Neuronal stem cell (in vitro differentiated cells): Measurements from ENCODE around the gene MEGF11.

ENCODE experiments used
- DNase-seq: peaks from one replicate; pipeline ENCODE4 v3.0.0-alpha.2; 2013; ENCODE audit warnings: low spot score
- H2AFZ ChIP-seq: one replicate; pipeline ENCODE4 v1.6.1; 2013; ENCODE audit warnings: mild to moderate bottlenecking, low read length, inconsistent platforms
- H2AK5ac ChIP-seq: 2 replicates; pipeline ENCODE4 v1.6.1; 2013; ENCODE audit warnings: low read depth, mild to moderate bottlenecking, inconsistent platforms, low read length, moderate library complexity, mixed read lengths
- H2BK120ac ChIP-seq: 2 replicates; pipeline ENCODE4 v1.6.1; 2013; ENCODE audit warnings: low read depth, mild to moderate bottlenecking, inconsistent platforms, low read length, moderate library complexity, mixed read lengths
- H2BK12ac ChIP-seq: one replicate; pipeline ENCODE4 v1.6.1; 2013; ENCODE audit warnings: low read length, inconsistent platforms
- H2BK15ac ChIP-seq: 2 replicates; pipeline ENCODE4 v1.6.1; 2013; ENCODE audit warnings: mild to moderate bottlenecking, low read length, inconsistent platforms, mixed read lengths
- H2BK5ac ChIP-seq: one replicate; pipeline ENCODE4 v1.6.1; 2013; ENCODE audit warnings: inconsistent platforms, mild to moderate bottlenecking, low read length, moderate library complexity
- H3K14ac ChIP-seq: one replicate; pipeline ENCODE4 v1.6.1; 2013; ENCODE audit warnings: low read length, inconsistent platforms
- H3K18ac ChIP-seq: 2 replicates; pipeline ENCODE4 v1.6.1; 2013; ENCODE audit warnings: low read length, inconsistent platforms
- H3K23ac ChIP-seq: 2 replicates; pipeline ENCODE4 v1.6.1; 2013; ENCODE audit warnings: low read depth, mild to moderate bottlenecking, mixed read lengths, low read length, inconsistent platforms; ENCODE audit not compliant: poor library complexity
- H3K27ac ChIP-seq: replicated peaks from 3 replicates; pipeline ENCODE4 v1.5.1; 2013; ENCODE audit warnings: low read length, inconsistent platforms
- H3K27me3 ChIP-seq, 3 experiments: 2 replicates each; pipeline ENCODE4 v1.6.1; 2013; ENCODE audit warnings: low read length in 3 of 3, mild to moderate bottlenecking in 2 of 3, inconsistent platforms in 1 of 3, low read depth in 1 of 3, mixed read lengths in 1 of 3, moderate library complexity in 1 of 3; ENCODE audit not compliant: control insufficient read depth in 3 of 3, insufficient read depth in 3 of 3
- H3K36me3 ChIP-seq, 2 donors: replicated peaks in 1 of 2; 2 replicates each; pipeline ENCODE4 v1.6.1; 2013; ENCODE audit warnings: low read length in 2 of 2; ENCODE audit not compliant: control insufficient read depth in 2 of 2, insufficient read depth in 2 of 2
- H3K4ac ChIP-seq: 2 replicates; pipeline ENCODE4 v1.6.1; 2013; ENCODE audit warnings: inconsistent platforms, mild to moderate bottlenecking, low read length, moderate library complexity
- H3K4me1 ChIP-seq, 2 donors: 1 replicate in 1 of 2; 2 replicates in 1 of 2; pipeline ENCODE4 v1.6.1; 2013; ENCODE audit warnings: low read length in 2 of 2, low read depth in 1 of 2; ENCODE audit not compliant: control insufficient read depth in 2 of 2, insufficient read depth in 1 of 2
- H3K4me2 ChIP-seq: one replicate; pipeline ENCODE4 v1.6.1; 2013; ENCODE audit warnings: mild to moderate bottlenecking, low read length, inconsistent platforms; ENCODE audit not compliant: insufficient read depth, poor library complexity, severe bottlenecking
- H3K4me3 ChIP-seq, 2 donors: 2 replicates each; pipeline ENCODE4 v1.5.1; 2013; ENCODE audit warnings: low read length in 2 of 2, mild to moderate bottlenecking in 2 of 2, inconsistent platforms in 1 of 2, moderate library complexity in 1 of 2
- H3K79me1 ChIP-seq: one replicate; pipeline ENCODE4 v1.6.1; 2013; ENCODE audit warnings: low read depth, mild to moderate bottlenecking, inconsistent platforms, low read length, moderate library complexity
- H3K9ac ChIP-seq: one replicate; pipeline ENCODE4 v1.6.1; 2013; ENCODE audit warnings: mild to moderate bottlenecking, low read depth, low read length, inconsistent platforms; ENCODE audit not compliant: poor library complexity
- H3K9me3 ChIP-seq, 2 donors: replicated peaks in 1 of 2; 2 replicates each; pipeline versions ENCODE3 to v1.6.1; 2013; ENCODE audit warnings: low read length in 2 of 2, mild to moderate bottlenecking in 2 of 2, inconsistent platforms in 1 of 2, low read depth in 1 of 2, mixed read lengths in 1 of 2, moderate library complexity in 1 of 2; ENCODE audit not compliant: control insufficient read depth in 2 of 2, insufficient read depth in 1 of 2
- H4K8ac ChIP-seq: one replicate; pipeline ENCODE4 v1.6.1; 2013; ENCODE audit warnings: low read depth, mild to moderate bottlenecking, inconsistent platforms, low read length, moderate library complexity
- H4K91ac ChIP-seq: one replicate; pipeline ENCODE4 v1.6.1; 2013; ENCODE audit warnings: low read length, low read depth, mild to moderate bottlenecking, inconsistent platforms; ENCODE audit not compliant: poor library complexity
- WGBS, 2 donors: extraction: QIAGEN DNeasy Blood & Tissue Kit; methylation state at CpG; one replicate each; pipeline ENCODE4 v1.1.7; 2013; ENCODE audit warnings: missing lambda C conversion rate in 2 of 2, mixed read lengths in 1 of 2; ENCODE audit not compliant: insufficient read length in 2 of 2, insufficient replicate concordance in 1 of 2; ENCODE audit errors: extremely low coverage in 2 of 2; 5-methylcytosine and 5-hydroxymethylcytosine counted together

MEGF11 gene

GRCh38 chr15:66220601-66221000 lies 32.9 kb downstream of the MEGF11 start:
- no peak overlapping the region for H3K27ac ChIP-seq
- WGBS, 2 donors: no CpG with 5 or more reads among the region's 6 CpGs

GRCh38 chr15:66219339-66219738 lies 34.2 kb downstream of the MEGF11 start:
- Histone ChIP-seq H2AFZ (no peak overlapping the region), H2AK5ac (no peak overlapping the region), H3K36me3 (no peaks in the 10 kb centered on the region), H3K14ac (no peak overlapping the region), H3K27ac (no peak overlapping the region), H2BK12ac (no peak overlapping the region), H3K79me1 (no peaks in the 10 kb centered on the region), H2BK15ac (no peak overlapping the region), H3K23ac (no peak overlapping the region), H4K91ac (no peak overlapping the region), H3K9ac (no peak overlapping the region), H3K4ac (no peak overlapping the region), H3K4me2 (no peak overlapping the region), H3K18ac (no peak overlapping the region), H3K4me3 (no peak overlapping the region), H2BK120ac (no peak overlapping the region), H3K4me1 (peaks cover 1 to 2% of the 10 kb centered on the region in 2 donors), H4K8ac (no peak overlapping the region), H2BK5ac (no peak overlapping the region), H3K9me3 (no peaks in the 10 kb centered on the region), H3K27me3 (peaks cover 0 to 30% (median 0%) of the 10 kb centered on the region in 3 experiments)
- no peak for DNase-seq
- no CpG with 5 or more reads among the region's 2 CpGs for WGBS, 2 donors

More at GRCh38 chr15:66220601-66221000, 32.9 kb downstream of the MEGF11 start:
- Histone ChIP-seq H2BK5ac (no peak overlapping the region), H3K36me3 (no peaks in the 10 kb centered on the region), H3K23ac (no peak overlapping the region), H2AK5ac (no peak overlapping the region), H3K79me1 (no peaks in the 10 kb centered on the region), H3K4me3 (no peak overlapping the region), H2AFZ (no peak overlapping the region), H3K9ac (no peak overlapping the region), H3K4ac (no peak overlapping the region), H3K4me2 (no peak overlapping the region), H3K27me3 (peaks cover 0 to 30% (median 0%) of the 10 kb centered on the region in 3 experiments), H3K4me1 (peaks cover 1 to 2% of the 10 kb centered on the region in 2 donors), H2BK12ac (no peak overlapping the region), H4K91ac (no peak overlapping the region), H2BK120ac (no peak overlapping the region), H3K18ac (no peak overlapping the region), H2BK15ac (no peak overlapping the region), H3K9me3 (no peaks in the 10 kb centered on the region), H3K14ac (no peak overlapping the region), H4K8ac (no peak overlapping the region)
- DNase-seq: no peak

GRCh38 chr15:66216806-66217205 lies 36.7 kb downstream of the MEGF11 start:
- no peak overlapping the region for H3K14ac ChIP-seq
- peaks cover 0 to 28% (median 0%) of the 10 kb centered on the region in 3 experiments for H3K27me3 ChIP-seq
- H3K4me3 ChIP-seq: no peak overlapping the region
- H4K91ac ChIP-seq: no peak overlapping the region
- H3K36me3 ChIP-seq: no peaks in the 10 kb centered on the region
- no CpG with 5 or more reads among the region's 2 CpGs for WGBS, 2 donors
- no peak overlapping the region for H4K8ac ChIP-seq
- no peak overlapping the region for H2BK12ac ChIP-seq
- H3K4ac ChIP-seq: no peak overlapping the region
- H2BK5ac ChIP-seq: no peak overlapping the region
- no peak overlapping the region for H3K23ac ChIP-seq
- H3K4me2 ChIP-seq: no peak overlapping the region
- peak overlapping the region; percentile 30 for H3K18ac ChIP-seq
- no peak overlapping the region for H2AFZ ChIP-seq
- H3K9ac ChIP-seq: peak overlapping the region; percentile 4
- H2BK120ac ChIP-seq: no peak overlapping the region
- H3K4me1 ChIP-seq: peaks cover 2 to 3% of the 10 kb centered on the region in 2 donors
- no peaks in the 10 kb centered on the region for H3K79me1 ChIP-seq
- no peak overlapping the region for H2AK5ac ChIP-seq
- no peak overlapping the region for H2BK15ac ChIP-seq
- no peaks in the 10 kb centered on the region for H3K9me3 ChIP-seq
- no peak overlapping the region for H3K27ac ChIP-seq
- no peak for DNase-seq

- Histone ChIP-seq H2AFZ (no peak overlapping the region), H3K4ac (no peak overlapping the region), H3K4me1 (peaks cover 0 to 3% of the 10 kb centered on the region in 2 donors), H2BK5ac (no peak overlapping the region), H2BK15ac (no peak overlapping the region), H2AK5ac (no peak overlapping the region), H3K14ac (no peak overlapping the region), H2BK120ac (no peak overlapping the region), H3K9me3 (no peaks in the 10 kb centered on the region), H4K91ac (no peak overlapping the region), H4K8ac (no peak overlapping the region), H3K36me3 (no peaks in the 10 kb centered on the region), H3K27me3 (peaks cover 0 to 19% (median 0%) of the 10 kb centered on the region in 3 experiments), H3K4me2 (no peak overlapping the region), H3K79me1 (no peaks in the 10 kb centered on the region), H3K27ac (no peak overlapping the region), H2BK12ac (no peak overlapping the region), H3K4me3 (no peak overlapping the region), H3K9ac (no peak overlapping the region), H3K18ac (no peak overlapping the region), H3K23ac (no peak overlapping the region)
- DNase-seq: no peak
- no CpG with 5 or more reads among the region's 4 CpGs for WGBS, 2 donors
These were observed 37.7 kb downstream of the MEGF11 start for GRCh38 chr15:66215811-66216210.
